HG03135 (cell line): Measurements from ENCODE around the gene TTC16.
A peak's percentile ranks its signal among the peaks of the same experiment; 100 is the strongest.

Source experiments
- ATAC-seq: cut with Tn5 transposase; IDR thresholded peaks from one replicate; pipeline ENCODE4 v1.9.1; 2021; ENCODE audit warnings: mild to moderate bottlenecking, moderate library complexity; ENCODE audit not compliant: unreplicated experiment

The TTC16 gene

GRCh38 chr9:127762111-127762676 lies 46.3 kb downstream of the TTC16 start:
- no peak for ATAC-seq

GRCh38 chr9:127763918-127764384 lies 48.1 kb downstream of the TTC16 start:
- ATAC-seq = no peak

GRCh38 chr9:127765418-127765817 lies 49.5 kb downstream of the TTC16 start:
- ATAC-seq = no peak

GRCh38 chr9:127767410-127767809 lies 51.5 kb downstream of the TTC16 start:
- no peak for ATAC-seq

- ATAC-seq = no peak
Observed at GRCh38 chr9:127767909-127768331, 52.0 kb downstream of the TTC16 start.

DNA sequence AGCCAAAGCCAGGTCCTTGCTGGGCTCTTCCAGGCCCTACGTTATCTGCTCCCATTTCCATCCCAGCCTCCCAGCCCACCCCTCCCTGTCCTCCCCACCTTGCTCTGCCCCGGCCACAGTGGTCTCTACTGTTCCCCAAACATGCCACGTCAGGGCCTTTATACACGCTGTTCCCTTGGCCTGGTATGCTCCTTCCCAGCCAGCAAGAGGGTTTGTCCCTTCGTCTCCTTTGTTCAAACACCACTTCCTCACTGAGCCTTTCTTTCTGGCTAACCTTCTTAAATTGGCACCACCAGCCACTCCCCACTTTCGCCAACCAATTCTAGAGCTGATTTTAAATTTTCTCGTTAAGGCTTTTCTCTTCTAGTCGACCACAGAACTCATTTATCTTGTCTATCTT lies 52.8 kb downstream of the TTC16 start:
- ATAC-seq = no peak

GRCh38 chr9:127769101-127769500 lies 53.2 kb downstream of the TTC16 start:
- no peak for ATAC-seq

GRCh38 chr9:127769929-127770582 lies 54.2 kb downstream of the TTC16 start:
- no peak for ATAC-seq

- ATAC-seq = no peak
Observed at GRCh38 chr9:127770583-127770904, 54.7 kb downstream of the TTC16 start.

- peak; percentile 81 for ATAC-seq
Observed at GRCh38 chr9:127770905-127771569, 55.2 kb downstream of the TTC16 start.

- ATAC-seq = no peak
Observed at GRCh38 chr9:127771570-127772189, 55.8 kb downstream of the TTC16 start.

- ATAC-seq = no peak
Observed at GRCh38 chr9:127772603-127773002, 56.7 kb downstream of the TTC16 start.

DNA sequence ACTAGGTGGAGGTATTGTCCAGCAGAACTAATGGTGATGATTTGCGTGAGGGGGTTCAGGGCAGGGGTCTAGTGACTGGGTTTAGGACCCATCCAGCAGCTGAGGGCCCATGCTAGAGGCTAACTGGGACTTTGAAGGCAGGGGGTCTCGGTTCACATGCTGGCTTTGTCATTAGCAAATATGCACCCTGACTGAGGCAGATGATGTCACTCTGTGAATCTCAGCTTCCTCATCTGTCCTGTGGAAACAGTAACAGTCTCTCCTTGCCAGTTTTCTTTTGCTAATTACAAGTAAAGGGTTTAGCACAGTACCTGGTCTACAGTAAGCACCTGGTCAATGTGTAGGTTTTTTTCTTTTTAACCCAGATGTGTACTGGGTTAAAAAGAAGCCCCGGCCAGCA lies 57.4 kb downstream of the TTC16 start:
- no peak for ATAC-seq

DNA sequence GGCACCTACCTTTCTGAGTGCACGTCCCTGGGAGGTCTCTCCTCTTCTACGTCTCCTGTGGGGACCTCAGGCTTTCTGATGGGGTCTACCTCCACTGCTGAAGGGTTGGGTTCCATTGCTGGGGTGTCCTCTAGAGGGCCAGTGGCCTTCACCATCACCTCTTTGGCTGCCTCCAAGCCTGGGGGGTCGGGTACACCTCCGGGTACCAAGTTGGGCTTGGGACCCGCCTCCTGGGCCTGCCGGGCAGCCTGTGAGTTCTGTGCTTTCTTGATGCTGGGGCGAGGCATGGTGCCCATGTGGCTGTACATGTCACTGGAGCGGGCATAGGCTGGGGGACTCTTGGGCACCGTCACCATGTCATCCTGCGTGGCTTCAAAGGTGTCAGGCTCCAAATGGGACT lies 58.1 kb downstream of the TTC16 start:
- ATAC-seq = no peak

GRCh38 chr9:127776195-127776923 lies 60.5 kb downstream of the TTC16 start:
- ATAC-seq = no peak

DNA sequence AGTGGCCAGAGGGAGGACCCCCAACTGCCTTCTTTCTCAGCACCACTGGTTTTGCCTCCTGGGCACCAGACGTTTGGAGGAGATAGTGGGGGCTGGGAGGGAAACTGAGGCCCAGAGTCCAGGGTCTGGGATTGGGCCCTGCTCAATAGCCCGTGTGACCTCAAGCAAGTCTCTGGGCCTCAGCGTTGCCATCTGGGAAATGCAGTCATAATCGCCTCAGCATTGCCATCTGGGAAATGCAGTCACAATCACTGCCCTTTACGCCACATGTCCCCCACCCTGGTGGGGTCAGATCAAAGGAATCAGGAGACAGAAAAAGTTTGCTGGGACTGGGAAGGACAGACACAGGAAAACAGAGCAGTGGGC lies 61.0 kb downstream of the TTC16 start:
- no peak for ATAC-seq

GRCh38 chr9:127777368-127777980 lies 61.6 kb downstream of the TTC16 start:
- no peak for ATAC-seq

DNA sequence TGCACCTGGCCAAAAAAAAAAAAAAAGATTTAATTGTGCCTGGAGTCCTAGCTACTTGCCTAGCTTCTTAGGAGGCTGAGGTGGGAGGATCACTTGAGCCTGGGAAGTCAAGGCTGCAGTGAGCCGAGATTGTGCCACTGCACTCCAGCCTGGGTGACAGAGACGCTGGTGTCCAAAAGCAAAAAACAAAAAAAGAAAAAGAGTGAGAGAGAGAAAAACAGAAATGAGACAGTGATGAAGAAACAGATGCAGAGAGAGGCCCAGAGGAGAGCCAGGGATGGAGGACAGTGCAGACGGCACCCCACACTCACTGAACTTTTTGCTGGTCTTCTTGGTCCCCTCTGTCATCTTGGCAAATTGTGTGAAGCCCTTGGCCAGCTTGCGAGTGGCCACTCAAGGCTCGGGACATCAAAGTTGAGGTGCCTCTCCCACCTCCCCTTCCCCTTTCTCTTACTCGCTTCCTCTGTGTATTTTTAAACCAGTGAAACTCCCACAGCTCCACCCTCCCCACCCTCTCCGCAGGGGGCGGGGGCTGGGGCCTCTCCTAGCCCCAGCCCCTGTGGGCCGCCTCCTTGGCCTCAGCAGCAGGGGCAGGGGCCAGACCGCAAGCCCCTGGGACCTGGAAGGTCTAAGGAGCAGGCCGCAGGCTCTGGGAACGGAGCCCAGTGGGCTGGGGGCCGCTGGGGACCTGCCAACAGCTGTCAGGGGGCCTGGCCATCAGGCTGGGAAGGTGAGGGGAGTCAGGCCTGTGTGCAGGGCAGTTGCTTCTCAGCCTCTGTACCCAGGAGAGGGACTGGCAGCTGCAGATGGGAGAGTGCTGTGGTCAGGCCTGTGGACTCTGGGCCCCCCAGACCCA lies 62.6 kb downstream of the TTC16 start, which contains the start of gene SH2D3C:
TSS of gene SH2D3C (minus strand) at position 387 of the 856 bp plus-strand sequence. CDS start at position 348, 39 bp downstream.
- no peak for ATAC-seq

DNA sequence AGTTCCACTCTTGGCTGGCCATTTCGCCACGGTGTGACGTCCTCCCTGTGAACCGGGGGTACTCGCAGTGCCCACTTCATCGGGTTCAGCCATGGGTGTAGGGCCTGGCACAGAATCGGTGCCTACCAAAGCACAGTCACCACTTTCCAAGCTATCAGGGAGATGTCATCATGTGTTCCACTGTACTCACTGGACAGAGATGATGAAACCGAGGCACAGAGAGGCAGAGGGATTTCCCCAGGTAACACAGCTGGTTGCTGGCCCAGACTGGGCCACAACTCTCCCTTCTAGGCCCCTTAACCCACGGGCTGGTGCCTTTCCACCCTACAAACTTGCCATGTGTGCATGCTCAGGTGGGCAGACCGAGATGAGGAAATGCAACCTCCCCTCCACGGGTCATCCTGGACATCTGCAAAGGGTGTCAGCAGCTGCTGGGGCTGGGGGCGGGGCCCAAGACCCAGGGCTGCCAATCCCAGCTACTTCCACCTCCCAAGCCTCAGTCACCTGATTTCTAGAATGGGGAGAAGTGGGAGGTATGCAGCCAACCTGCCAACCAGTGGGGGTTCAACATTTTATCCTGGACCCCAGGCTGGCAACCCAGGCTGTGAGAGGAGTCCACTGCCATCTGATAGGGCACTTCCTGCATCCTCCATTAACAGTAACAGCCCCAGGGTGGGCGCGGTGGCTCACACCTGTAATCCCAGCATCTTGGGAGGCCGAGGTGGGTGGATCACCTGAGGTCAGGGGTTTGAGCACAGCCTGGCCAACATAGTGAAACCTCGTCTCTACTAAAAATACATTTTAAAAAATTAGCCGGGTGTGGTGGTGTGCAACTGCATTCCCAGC lies 63.5 kb downstream of the TTC16 start:
- ATAC-seq = peak; percentile 36
